ENCODE measurements around the gene FBXO2. TPM values are rescaled to one million over a fixed set of nuclear protein-coding genes. Genes with fewer than 3 reads are reported as not detected.

Gene FBXO2
- total RNA-seq, 4 donors from 2014 or later: 0.82 to 3.7 TPM; not detected in 2

- Histone ChIP-seq H3K27me3 (peaks cover 9% of the 10 kb centered on the region), H3K36me3 (no peaks in the 10 kb centered on the region), H3K27ac (no peak overlapping the region), H3K4me1 (no peaks in the 10 kb centered on the region), H3K4me3 (no peak overlapping the region), H3K9me3 (no peaks in the 10 kb centered on the region)
- no peak for DNase-seq
- intact Hi-C loops (cut with DNase I; ENCODE audit: low total_unique reads) (no loop called here), in situ Hi-C loops (cut with MboI; ENCODE audit: low pct_ligation_motif_present in 1 of 4, low pct_unique_long_range_greater_than_20kb in 1 of 4, low sequenced_read_pairs in 3 of 4) (no loop called here)
- TF ChIP-seq EP300 (IDR thresholded peaks at IDR 0.05; ENCODE audit: low read depth): no peak
- TF ChIP-seq, protein P1, sequence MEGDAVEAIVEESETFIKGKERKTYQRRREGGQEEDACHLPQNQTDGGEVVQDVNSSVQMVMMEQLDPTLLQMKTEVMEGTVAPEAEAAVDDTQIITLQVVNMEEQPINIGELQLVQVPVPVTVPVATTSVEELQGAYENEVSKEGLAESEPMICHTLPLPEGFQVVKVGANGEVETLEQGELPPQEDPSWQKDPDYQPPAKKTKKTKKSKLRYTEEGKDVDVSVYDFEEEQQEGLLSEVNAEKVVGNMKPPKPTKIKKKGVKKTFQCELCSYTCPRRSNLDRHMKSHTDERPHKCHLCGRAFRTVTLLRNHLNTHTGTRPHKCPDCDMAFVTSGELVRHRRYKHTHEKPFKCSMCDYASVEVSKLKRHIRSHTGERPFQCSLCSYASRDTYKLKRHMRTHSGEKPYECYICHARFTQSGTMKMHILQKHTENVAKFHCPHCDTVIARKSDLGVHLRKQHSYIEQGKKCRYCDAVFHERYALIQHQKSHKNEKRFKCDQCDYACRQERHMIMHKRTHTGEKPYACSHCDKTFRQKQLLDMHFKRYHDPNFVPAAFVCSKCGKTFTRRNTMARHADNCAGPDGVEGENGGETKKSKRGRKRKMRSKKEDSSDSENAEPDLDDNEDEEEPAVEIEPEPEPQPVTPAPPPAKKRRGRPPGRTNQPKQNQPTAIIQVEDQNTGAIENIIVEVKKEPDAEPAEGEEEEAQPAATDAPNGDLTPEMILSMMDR (IDR thresholded peaks at IDR 0.05): no peak
- TF ChIP-seq POLR2AphosphoS5 (IDR thresholded peaks at IDR 0.05): no peak
- no peak for TF ChIP-seq POLR2A (IDR thresholded peaks at IDR 0.05)
- WGBS, 2 donors (ENCODE audit: low coverage in 1 of 2): 87% methylated on average over 2 of the region's 2 CpGs; no CpG with 5 or more reads in 1 of the 2 donors
Measured at GRCh38 chr1:11617741-11618140, 36.5 kb downstream of the FBXO2 start.

DNA sequence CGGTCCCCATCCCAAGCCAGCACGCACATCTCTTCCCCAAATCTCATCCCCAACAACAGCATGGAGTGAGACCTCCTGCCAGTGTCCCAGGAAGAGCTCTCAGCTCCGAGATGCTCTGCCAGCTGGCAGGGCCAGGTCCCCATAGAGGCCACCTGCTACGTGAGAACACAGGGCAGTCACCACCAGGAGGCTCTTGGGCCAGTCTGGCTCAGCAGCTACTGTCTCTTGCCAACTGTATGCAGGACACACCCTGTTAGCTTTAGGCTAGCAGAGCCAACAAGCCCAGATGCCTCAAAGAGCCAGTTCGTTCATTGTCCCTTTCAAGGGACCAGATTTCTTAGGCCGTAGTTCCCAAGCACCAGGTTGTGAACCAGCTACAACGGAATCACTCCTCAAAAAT lies 36.9 kb downstream of the FBXO2 start:
- DNase-seq: no peak
- no peak for TF ChIP-seq POLR2AphosphoS5 (IDR thresholded peaks at IDR 0.05)
- TF ChIP-seq, protein P1 (IDR thresholded peaks at IDR 0.05): no peak
- no peak for TF ChIP-seq POLR2A (IDR thresholded peaks at IDR 0.05)
- no peak for TF ChIP-seq EP300 (IDR thresholded peaks at IDR 0.05; ENCODE audit: low read depth)
- Histone ChIP-seq H3K27me3 (peaks cover 9% of the 10 kb centered on the region), H3K4me1 (no peaks in the 10 kb centered on the region), H3K4me3 (no peak overlapping the region), H3K36me3 (no peaks in the 10 kb centered on the region), H3K27ac (no peak overlapping the region), H3K9me3 (no peaks in the 10 kb centered on the region)
- in situ Hi-C loops (cut with MboI; ENCODE audit: low pct_ligation_motif_present in 1 of 4, low pct_unique_long_range_greater_than_20kb in 1 of 4, low sequenced_read_pairs in 3 of 4) (no loop called here), intact Hi-C loops (cut with DNase I; ENCODE audit: low total_unique reads) (no loop called here)
- WGBS, 2 donors (ENCODE audit: low coverage in 1 of 2): 55% methylated on average over 7 of the region's 7 CpGs; no CpG with 5 or more reads in 1 of the 2 donors

DNA sequence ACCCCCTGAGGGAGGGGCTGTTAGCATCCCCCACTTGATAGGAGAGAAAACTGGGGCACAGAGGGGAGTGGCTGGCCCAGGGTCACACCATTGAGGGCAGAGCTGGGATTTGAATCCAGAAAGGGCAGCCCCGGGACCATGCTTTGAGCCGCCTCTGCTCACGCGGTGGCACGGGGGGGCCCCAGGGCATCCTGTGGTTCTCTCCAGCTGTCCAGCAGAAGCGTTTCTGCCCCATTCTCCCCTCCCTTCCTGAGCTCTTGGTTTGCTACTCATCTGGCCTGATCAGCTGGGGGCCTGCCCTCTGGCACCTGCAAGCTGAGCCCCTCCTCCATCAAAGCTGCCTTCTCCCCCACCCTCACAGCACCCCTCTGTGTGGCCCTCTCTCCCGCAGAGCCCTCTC lies 37.5 kb downstream of the FBXO2 start:
- Histone ChIP-seq H3K27me3 (peaks cover 9% of the 10 kb centered on the region), H3K9me3 (no peaks in the 10 kb centered on the region), H3K4me1 (no peaks in the 10 kb centered on the region), H3K27ac (no peak overlapping the region), H3K4me3 (no peak overlapping the region), H3K36me3 (no peaks in the 10 kb centered on the region)
- intact Hi-C loops (cut with DNase I; ENCODE audit: low total_unique reads) (no loop called here), in situ Hi-C loops (cut with MboI; ENCODE audit: low pct_ligation_motif_present in 1 of 4, low pct_unique_long_range_greater_than_20kb in 1 of 4, low sequenced_read_pairs in 3 of 4) (no loop called here)
- TF ChIP-seq POLR2AphosphoS5 (IDR thresholded peaks at IDR 0.05) (no peak), POLR2A (IDR thresholded peaks at IDR 0.05) (no peak), EP300 (IDR thresholded peaks at IDR 0.05; ENCODE audit: low read depth) (no peak)
- TF ChIP-seq, protein P1 (IDR thresholded peaks at IDR 0.05): no peak
- DNase-seq: no peak
- 68% methylated on average over 5 of the region's 7 CpGs; no CpG with 5 or more reads in 1 of the 2 donors for WGBS, 2 donors (ENCODE audit: low coverage in 1 of 2)

DNA sequence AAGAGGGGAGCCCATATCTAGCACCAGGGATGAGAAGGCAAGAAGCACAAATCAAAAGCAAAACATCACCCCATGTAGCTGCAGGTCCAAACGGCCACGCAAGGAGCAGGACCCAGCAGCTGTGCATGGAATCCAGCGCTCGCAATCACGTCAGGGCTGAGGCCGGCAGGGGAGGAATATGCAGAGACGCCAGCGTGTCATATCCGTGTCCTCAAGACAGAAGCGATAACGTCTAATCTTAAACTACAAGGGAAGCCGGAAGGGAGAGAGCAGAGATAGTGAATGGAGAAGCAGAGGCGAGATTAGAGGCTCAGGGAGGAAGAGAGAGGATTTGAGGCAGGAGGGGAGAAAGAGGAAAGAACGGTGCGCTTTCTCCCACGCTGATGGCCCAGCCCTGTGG lies 39.1 kb downstream of the FBXO2 start:
- H3K4me3 ChIP-seq: no peak overlapping the region
- TF ChIP-seq POLR2AphosphoS5 (IDR thresholded peaks at IDR 0.05) (no peak), EP300 (IDR thresholded peaks at IDR 0.05; ENCODE audit: low read depth) (no peak), POLR2A (IDR thresholded peaks at IDR 0.05) (no peak)
- TF ChIP-seq, protein P1 (IDR thresholded peaks at IDR 0.05): no peak
- H3K9me3 ChIP-seq: no peaks in the 10 kb centered on the region
- no peaks in the 10 kb centered on the region for H3K36me3 ChIP-seq
- no peak for DNase-seq
- peaks cover 3% of the 10 kb centered on the region for H3K27me3 ChIP-seq
- in situ Hi-C loops (cut with MboI; ENCODE audit: low pct_ligation_motif_present in 1 of 4, low pct_unique_long_range_greater_than_20kb in 1 of 4, low sequenced_read_pairs in 3 of 4): no loop called here
- 57 to 71% methylated on average over 10 to 16 of the region's 16 CpGs for WGBS, 2 donors (ENCODE audit: low coverage in 1 of 2)
- H3K27ac ChIP-seq: no peak overlapping the region
- no peaks in the 10 kb centered on the region for H3K4me1 ChIP-seq
- intact Hi-C loops (cut with DNase I; ENCODE audit: low total_unique reads): no loop called here

Measured in transverse colon (tissue), 4 donors.